Measurements from ENCODE around the gene FKTN.

Gene FKTN

GRCh38 chr9:105632807-105633206, 74.9 kb downstream of the FKTN start:
- no peak for DNase-seq

GRCh38 chr9:105633411-105633810, 75.5 kb downstream of the FKTN start:
- DNase-seq = no peak

- DNase-seq = no peak
These were observed 78.4 kb downstream of the FKTN start for GRCh38 chr9:105636331-105636730.

- no peak for DNase-seq
These were observed 80.0 kb downstream of the FKTN start for GRCh38 chr9:105637787-105638395.

GRCh38 chr9:105639936-105640335, 82.0 kb downstream of the FKTN start:
- DNase-seq = no peak

- DNase-seq = no peak
These were observed 85.9 kb downstream of the FKTN start for GRCh38 chr9:105643795-105644194.

GRCh38 chr9:105646879-105647594, 89.1 kb downstream of the FKTN start:
- DNase-seq = no peak

- DNase-seq = no peak
These were observed 89.8 kb downstream of the FKTN start for GRCh38 chr9:105647595-105648349.

GRCh38 chr9:105651806-105652205, 93.9 kb downstream of the FKTN start:
- DNase-seq = no peak

- peak in 6 of 56 donors; percentile 6 to 38 (median 11) for DNase-seq
These were observed 98.4 kb downstream of the FKTN start for GRCh38 chr9:105656131-105656921.

- DNase-seq = no peak
These were observed 100.4 kb downstream of the FKTN start for GRCh38 chr9:105658351-105658750.

- DNase-seq = peak in 15 of 56 donors; percentile 1 to 61 (median 10)
These were observed 103.1 kb downstream of the FKTN start for GRCh38 chr9:105661011-105661410.

- DNase-seq = no peak
These were observed 104.5 kb downstream of the FKTN start, which contains the start of gene TAL2 for GRCh38 chr9:105662184-105663104. Gene TAL2, plus strand, starts transcription at chr9:105662457. Its CDS starts 40 bp downstream, at chr9:105662497.

- no peak for DNase-seq
These were observed 106.0 kb downstream of the FKTN start for GRCh38 chr9:105663914-105664313.

- DNase-seq = no peak
These were observed 109.9 kb downstream of the FKTN start for GRCh38 chr9:105667867-105668266.

GRCh38 chr9:105670315-105670714, 112.4 kb downstream of the FKTN start:
- no peak for DNase-seq

- no peak for DNase-seq
These were observed 112.8 kb downstream of the FKTN start for GRCh38 chr9:105670775-105671174.

GRCh38 chr9:105672711-105673234, 114.8 kb downstream of the FKTN start:
- DNase-seq = no peak

- no peak for DNase-seq
These were observed 116.0 kb downstream of the FKTN start for GRCh38 chr9:105673850-105674387.
